ELR (cell line): Measurements from ENCODE around the gene SLC22A4.
A peak's percentile ranks its signal among the peaks of the same experiment; 100 is the strongest.

Experiments used
- DNase-seq: peaks from one replicate; pipeline ENCODE4 v3.0.0-alpha.2; 2015; ENCODE audit warnings: low read depth

SLC22A4 gene

GRCh38 chr5:132293992-132294727 lies at the start of gene SLC22A4:
TSS of gene SLC22A4 (plus strand) at chr5:132294394. CDS start at chr5:132294617, 223 bp downstream.
- peak; percentile 97 for DNase-seq

- DNase-seq = no peak
Observed at GRCh38 chr5:132245593-132245992, 48.6 kb upstream of the SLC22A4 start.

- DNase-seq = no peak
Observed at GRCh38 chr5:132246806-132247205, 47.4 kb upstream of the SLC22A4 start.

- no peak for DNase-seq
Observed at GRCh38 chr5:132250547-132250946, 43.6 kb upstream of the SLC22A4 start.

GRCh38 chr5:132251220-132251725 lies 42.9 kb upstream of the SLC22A4 start:
- DNase-seq = no peak

GRCh38 chr5:132253008-132253441 lies 41.2 kb upstream of the SLC22A4 start:
- DNase-seq = no peak

- no peak for DNase-seq
Observed at GRCh38 chr5:132253452-132254320, 40.5 kb upstream of the SLC22A4 start.

- DNase-seq = no peak
Observed at GRCh38 chr5:132254321-132254977, 39.7 kb upstream of the SLC22A4 start.

GRCh38 chr5:132256086-132256782 lies 38.0 kb upstream of the SLC22A4 start:
- no peak for DNase-seq

GRCh38 chr5:132256783-132257130 lies 37.4 kb upstream of the SLC22A4 start:
- DNase-seq = no peak

- peak; percentile 18 for DNase-seq
Observed at GRCh38 chr5:132257131-132258101, 36.8 kb upstream of the SLC22A4 start, which contains the start of gene PDLIM4. TSS of gene PDLIM4 (plus strand) at chr5:132257696. CDS start at chr5:132257735, 39 bp downstream.

GRCh38 chr5:132258102-132259068 lies 35.8 kb upstream of the SLC22A4 start:
- peak; percentile 75 for DNase-seq

- peak; percentile 91 for DNase-seq
Observed at GRCh38 chr5:132259069-132259851, 34.9 kb upstream of the SLC22A4 start.

- DNase-seq = peak; percentile 59
Observed at GRCh38 chr5:132260051-132260450, 34.1 kb upstream of the SLC22A4 start.

GRCh38 chr5:132260714-132261551 lies 33.3 kb upstream of the SLC22A4 start:
- DNase-seq = peak; percentile 96

- DNase-seq = no peak
Observed at GRCh38 chr5:132261881-132262845, 32.0 kb upstream of the SLC22A4 start.
